HepG2 (cell line): ENCODE measurements around the gene FAF1. TPM values are rescaled to one million over a fixed set of nuclear protein-coding genes. Genes with fewer than 3 reads are reported as not detected.

Experiments used
- ATAC-seq: fragments of 200-7000 bp; cut with Tn5 transposase; 3 replicates; pipeline ENCODE4 v1.9.1; 2020; ENCODE audit warnings: mild to moderate bottlenecking, moderate library complexity
- BruUV-seq: library from RNA; stranded (reverse); fragments of 400-500 nt; replicated peaks from 2 replicates; lab custom pipeline; 2021; lab: Mats Ljungman, UMichigan
- CTCF ChIA-PET: fragments of 300-600 bp; formaldehyde crosslinking; extraction: SDS; loops from one replicate; lab custom pipeline; 2021; ENCODE audit warnings: low total read pairs, inconsistent platforms, low intra/inter-chr PET ratio; lab: Yijun Ruan, JAX
- POLR2A ChIA-PET: fragments of 350-600 bp; sonication (Branson Sonifier 250); formaldehyde crosslinking; loops from one replicate; lab custom pipeline; 2020; ENCODE audit warnings: antibody characterized with exemption, inconsistent platforms; lab: Yijun Ruan, JAX
- DNase-seq: peaks from one replicate; pipeline ENCODE4 v3.0.0-alpha.2; 2015; ENCODE audit warnings: low spot score
- FAIRE-seq: peaks from 3 replicates; lab custom pipeline; 2011; peaks lifted over from hg19 to GRCh38; lab: Jason Lieb, UNC
- H2AFZ ChIP-seq: one replicate; pipeline ENCODE4 v1.6.1; 2011; ENCODE audit warnings: low read length, inconsistent platforms
- H3K27ac ChIP-seq: fragments of 300-600 bp; 3 replicates; pipeline ENCODE4 v1.8.0; 2011; ENCODE audit warnings: mixed run types, mild to moderate bottlenecking, mixed read lengths, low read length, inconsistent platforms; ENCODE audit not compliant: insufficient read depth; ENCODE audit errors: extremely low read length
- H3K27me3 ChIP-seq, 2 experiments: fragments of 200-600 bp in 1 of 2; 2 replicates in 1 of 2; 3 replicates in 1 of 2; pipeline versions ENCODE4 v1.6.0 to v1.8.0; 2011; ENCODE audit warnings: low read length in 2 of 2, mild to moderate bottlenecking in 2 of 2, moderate library complexity in 2 of 2, inconsistent platforms in 1 of 2; ENCODE audit not compliant: insufficient read depth in 2 of 2, control insufficient read depth in 1 of 2
- H3K36me3 ChIP-seq, 2 experiments: fragments of 200-600 bp in 1 of 2; replicated peaks in 1 of 2; 2 replicates in 1 of 2; 3 replicates in 1 of 2; pipeline versions ENCODE4 v1.5.1 to v1.8.0; 2011; ENCODE audit warnings: low read length in 2 of 2, inconsistent platforms in 1 of 2; ENCODE audit not compliant: insufficient read depth in 2 of 2, control insufficient read depth in 1 of 2
- H3K4me1 ChIP-seq: 2 replicates; pipeline ENCODE4 v1.5.1; 2012; ENCODE audit warnings: low read length, inconsistent platforms; ENCODE audit not compliant: insufficient read depth
- H3K4me2 ChIP-seq: 2 replicates; pipeline ENCODE4 v1.6.0; 2011; ENCODE audit warnings: low read depth, low read length, inconsistent platforms
- H3K4me3 ChIP-seq, 3 experiments: fragments of 200-600 bp in 1 of 3; sonication (generic), shearing (Covaris generic) in 1 of 3; replicated peaks in 1 of 3; 2 replicates each; pipeline ENCODE4 v1.5.1; 2011 to 2016; ENCODE audit warnings: low read length in 3 of 3, inconsistent platforms in 2 of 3, low read depth in 2 of 3, mild to moderate bottlenecking in 2 of 3, control low read depth in 1 of 3, mixed read lengths in 1 of 3; ENCODE audit not compliant: insufficient read depth in 1 of 3
- H3K79me2 ChIP-seq: one replicate; pipeline ENCODE4 v1.6.1; 2011; ENCODE audit warnings: low read length, inconsistent platforms; ENCODE audit not compliant: insufficient read depth
- H3K9ac ChIP-seq: 2 replicates; pipeline ENCODE4 v1.6.0; 2011; ENCODE audit warnings: mild to moderate bottlenecking, low read depth, low read length, inconsistent platforms; ENCODE audit not compliant: insufficient read depth
- H3K9me3 ChIP-seq: 2 replicates; pipeline ENCODE4 v1.5.1; 2012; ENCODE audit warnings: mild to moderate bottlenecking, low read length
- H4K20me1 ChIP-seq: 2 replicates; pipeline ENCODE4 v1.6.0; 2011; ENCODE audit warnings: inconsistent platforms, mild to moderate bottlenecking, low read length, moderate library complexity; ENCODE audit not compliant: insufficient read depth
- JUNB ChIP-seq: sonication (generic); formaldehyde crosslinking; IDR thresholded peaks from 2 replicates; pipeline ENCODE4 v1.8.0; 2022; ENCODE audit warnings: missing genetic modification reagents, mild to moderate bottlenecking, borderline replicate concordance
- KDM5B ChIP-seq: sonication (generic); formaldehyde crosslinking; IDR thresholded peaks from 2 replicates; pipeline ENCODE4 v1.4.0; 2020; ENCODE audit warnings: missing genetic modification reagents, mild to moderate bottlenecking, borderline replicate concordance
- PATZ1 ChIP-seq: sonication (generic); formaldehyde crosslinking; IDR thresholded peaks from 2 replicates; pipeline ENCODE4 v1.4.0; 2020; ENCODE audit warnings: missing genetic modification reagents
- RFXAP ChIP-seq: sonication (generic); formaldehyde crosslinking; IDR thresholded peaks from 2 replicates; pipeline ENCODE4 v1.4.0; 2020; ENCODE audit warnings: missing genetic modification reagents, borderline replicate concordance
- SNAPC4 ChIP-seq: sonication (generic); formaldehyde crosslinking; IDR thresholded peaks from 2 replicates; pipeline ENCODE4 v1.4.0; 2020; ENCODE audit warnings: mild to moderate bottlenecking, missing genetic modification reagents
- SRSF1 ChIP-seq: fragments of 200-400 bp; formaldehyde crosslinking; optimal IDR thresholded peaks from 2 replicates; pipeline ENCODE3; 2017; ENCODE audit warnings: mild to moderate bottlenecking, low read depth, low read length, moderate library complexity
- ZC3H4 ChIP-seq: sonication (generic); formaldehyde crosslinking; IDR thresholded peaks from 2 replicates; pipeline ENCODE4 v1.4.0; 2020; ENCODE audit warnings: missing genetic modification reagents, borderline replicate concordance
- ZFX ChIP-seq: sonication (generic); formaldehyde crosslinking; IDR thresholded peaks from 2 replicates; pipeline ENCODE4 v1.4.0; 2020; ENCODE audit warnings: mild to moderate bottlenecking, low read depth, missing genetic modification reagents, moderate library complexity
- ZNF773 ChIP-seq: sonication (generic); formaldehyde crosslinking; IDR thresholded peaks from 2 replicates; pipeline ENCODE4 v1.4.0; 2020; ENCODE audit warnings: missing genetic modification reagents, borderline replicate concordance
- ZNF841 ChIP-seq: sonication (generic); formaldehyde crosslinking; IDR thresholded peaks from 2 replicates; pipeline ENCODE4 v1.8.1; 2023; ENCODE audit warnings: missing genetic modification reagents, borderline replicate concordance
- WGBS: methylation state at CpG from one replicate; pipeline ENCODE4 v1.1.6; 2017; ENCODE audit warnings: low lambda C conversion rate; 5-methylcytosine and 5-hydroxymethylcytosine counted together
- in situ Hi-C: cut with HindIII; loops from 2 replicates; pipeline ENCODE4 v1.10.0; 2017; ENCODE audit warnings: low pct_unique_long_range_greater_than_20kb; ENCODE audit not compliant: extremely low pct_ligation_motif_present
- intact Hi-C: fragments of 100-400 bp; cut with micrococcal nuclease; formaldehyde crosslinking; loops from one replicate; pipeline ENCODE4 v1.10.0; 2022; ENCODE audit not compliant: unreplicated experiment
- polyA plus RNA-seq, 8 experiments: library from polyadenylated mRNA; depleted of rRNA in 3 of 8; stranded (reverse) in 7 of 8; unstranded in 1 of 8; fragments of >200 nt; fragmentation: Illumina TruSeq in 4 of 8; extraction: Trizol in 4 of 8; gene quantifications; 2 replicates each; pipeline versions ENCODE4 v1.2.1 to v1.2.3, GENCODE V29; 2011 to 2016; ENCODE audit warnings: low read depth in 4 of 8, missing spikeins in 1 of 8, mixed read lengths in 1 of 8; ENCODE audit not compliant: insufficient read depth in 1 of 8
- total RNA-seq, 5 experiments: library from RNA; depleted of rRNA; stranded (reverse); fragments of >200 nt; fragmentation: Illumina TruSeq; extraction: Trizol; gene quantifications; 2 replicates each; pipeline ENCODE4 v1.2.3, GENCODE V29; 2016; ENCODE audit warnings: low read depth in 1 of 5

Gene FAF1
- total and polyA plus RNA-seq, 2 of the 13 experiments (the other 11 are each of a cell fraction or from before 2014, with no cell fraction given): 19.4 to 63.3 TPM

- WGBS: 100% methylated on average over 3 of the region's 3 CpGs
- no peak overlapping the region for H3K9ac ChIP-seq
- H3K4me2 ChIP-seq: no peak overlapping the region
- no peak overlapping the region for H3K4me3 ChIP-seq
- ChIA-PET CTCF (no interaction called here), POLR2A (no interaction called here)
- no peaks in the 10 kb centered on the region for H3K27me3 ChIP-seq
- in situ Hi-C loops: no loop called here
- DNase-seq (no peak), FAIRE-seq (no peak), ATAC-seq (no peak)
- no peak overlapping the region for H2AFZ ChIP-seq
- BruUV-seq: no TSS peak
- TF ChIP-seq ZNF841 (CRISPR knock-in tag): no peak
- no peak for TF ChIP-seq RFXAP
- no peak for TF ChIP-seq ZFX
- TF ChIP-seq KDM5B (CRISPR knock-in tag): no peak
- no peak for TF ChIP-seq SRSF1
- no peak for TF ChIP-seq ZNF773 (CRISPR knock-in tag)
- TF ChIP-seq ZC3H4 (CRISPR knock-in tag): no peak
- TF ChIP-seq JUNB (CRISPR knock-in tag): no peak
- TF ChIP-seq SNAPC4 (CRISPR knock-in tag): no peak
- TF ChIP-seq PATZ1 (CRISPR knock-in tag): no peak
- H3K27ac ChIP-seq: no peak overlapping the region
- no peaks in the 10 kb centered on the region for H3K9me3 ChIP-seq
- intact Hi-C loops: no loop called here
- no peaks in the 10 kb centered on the region for H3K79me2 ChIP-seq
- peaks cover 2 to 10% of the 10 kb centered on the region in 2 experiments; a peak in 3 of 5 replicates for H3K36me3 ChIP-seq
- no peaks in the 10 kb centered on the region for H4K20me1 ChIP-seq
- no peaks in the 10 kb centered on the region for H3K4me1 ChIP-seq
Observed at GRCh38 chr1:50787266-50787665, 172.8 kb downstream of the FAF1 start.
